Panc1 (cell line): ENCODE measurements around the gene NFATC4.

Experiments
- CTCF ChIP-seq: fragments of 450-650 bp; IDR thresholded peaks from 2 replicates; pipeline ENCODE4 v1.5.1; 2017; ENCODE audit warnings: mild to moderate bottlenecking
- POLR2AphosphoS5 ChIP-seq: IDR thresholded peaks from 2 replicates; pipeline ENCODE4 v1.6.1; 2012; ENCODE audit warnings: mild to moderate bottlenecking, low read depth, low read length, moderate library complexity
- SIN3A ChIP-seq: IDR thresholded peaks from 2 replicates; pipeline ENCODE4 v1.6.1; 2012; ENCODE audit warnings: low read depth, mild to moderate bottlenecking, low read length, moderate library complexity, borderline replicate concordance; ENCODE audit not compliant: insufficient read depth
- TCF7L2 ChIP-seq: IDR thresholded peaks from 2 replicates; pipeline ENCODE4 v1.6.1; 2011; ENCODE audit warnings: mild to moderate bottlenecking, low read depth, low read length, inconsistent platforms
- TF ChIP-seq, protein P1 (sequence below), 2 experiments: IDR thresholded peaks; 2 replicates each; pipeline ENCODE4 v1.6.1; 2011 to 2012; ENCODE audit warnings: low read depth in 2 of 2, control low read depth in 1 of 2, low read length in 1 of 2, mild to moderate bottlenecking in 1 of 2, moderate library complexity in 1 of 2; ENCODE audit not compliant: insufficient read depth in 1 of 2

DNA sequence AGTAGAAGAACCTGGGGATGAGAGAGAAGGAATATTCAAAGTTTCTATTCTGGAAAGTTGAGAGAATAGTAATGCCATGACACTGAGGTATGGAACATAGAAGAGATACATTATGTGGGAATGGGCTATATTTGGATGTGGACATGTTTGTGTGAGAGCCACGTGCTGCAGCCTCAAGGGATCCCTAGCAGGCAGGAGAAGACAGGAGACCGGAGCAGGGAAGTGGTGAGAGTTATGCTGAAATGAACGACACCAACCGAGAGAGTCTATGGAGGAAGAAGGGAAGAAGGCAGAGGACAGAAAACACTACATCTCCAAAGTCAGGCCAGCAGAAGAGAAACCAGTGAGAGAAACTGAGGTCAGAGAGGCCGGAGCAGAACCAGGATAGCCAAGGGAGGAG is 18.2 kb upstream of the NFATC4 start:
- TF ChIP-seq CTCF (no peak), SIN3A (no peak), POLR2AphosphoS5 (no peak), TCF7L2 (no peak)
- TF ChIP-seq, protein P1, sequence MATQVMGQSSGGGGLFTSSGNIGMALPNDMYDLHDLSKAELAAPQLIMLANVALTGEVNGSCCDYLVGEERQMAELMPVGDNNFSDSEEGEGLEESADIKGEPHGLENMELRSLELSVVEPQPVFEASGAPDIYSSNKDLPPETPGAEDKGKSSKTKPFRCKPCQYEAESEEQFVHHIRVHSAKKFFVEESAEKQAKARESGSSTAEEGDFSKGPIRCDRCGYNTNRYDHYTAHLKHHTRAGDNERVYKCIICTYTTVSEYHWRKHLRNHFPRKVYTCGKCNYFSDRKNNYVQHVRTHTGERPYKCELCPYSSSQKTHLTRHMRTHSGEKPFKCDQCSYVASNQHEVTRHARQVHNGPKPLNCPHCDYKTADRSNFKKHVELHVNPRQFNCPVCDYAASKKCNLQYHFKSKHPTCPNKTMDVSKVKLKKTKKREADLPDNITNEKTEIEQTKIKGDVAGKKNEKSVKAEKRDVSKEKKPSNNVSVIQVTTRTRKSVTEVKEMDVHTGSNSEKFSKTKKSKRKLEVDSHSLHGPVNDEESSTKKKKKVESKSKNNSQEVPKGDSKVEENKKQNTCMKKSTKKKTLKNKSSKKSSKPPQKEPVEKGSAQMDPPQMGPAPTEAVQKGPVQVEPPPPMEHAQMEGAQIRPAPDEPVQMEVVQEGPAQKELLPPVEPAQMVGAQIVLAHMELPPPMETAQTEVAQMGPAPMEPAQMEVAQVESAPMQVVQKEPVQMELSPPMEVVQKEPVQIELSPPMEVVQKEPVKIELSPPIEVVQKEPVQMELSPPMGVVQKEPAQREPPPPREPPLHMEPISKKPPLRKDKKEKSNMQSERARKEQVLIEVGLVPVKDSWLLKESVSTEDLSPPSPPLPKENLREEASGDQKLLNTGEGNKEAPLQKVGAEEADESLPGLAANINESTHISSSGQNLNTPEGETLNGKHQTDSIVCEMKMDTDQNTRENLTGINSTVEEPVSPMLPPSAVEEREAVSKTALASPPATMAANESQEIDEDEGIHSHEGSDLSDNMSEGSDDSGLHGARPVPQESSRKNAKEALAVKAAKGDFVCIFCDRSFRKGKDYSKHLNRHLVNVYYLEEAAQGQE (IDR thresholded peaks at IDR 0.05; ENCODE audit: insufficient read depth in 1 of 2, low read depth in 2 of 2, low read length in 1 of 2): no peak
